ENCODE data around the gene KPNA6.
"Not testable (repeated sequence)": the region's sequence is repeated elsewhere in the genome, so short reads cannot be mapped to it uniquely, and the experiment has no call there.

Gene KPNA6

DNA sequence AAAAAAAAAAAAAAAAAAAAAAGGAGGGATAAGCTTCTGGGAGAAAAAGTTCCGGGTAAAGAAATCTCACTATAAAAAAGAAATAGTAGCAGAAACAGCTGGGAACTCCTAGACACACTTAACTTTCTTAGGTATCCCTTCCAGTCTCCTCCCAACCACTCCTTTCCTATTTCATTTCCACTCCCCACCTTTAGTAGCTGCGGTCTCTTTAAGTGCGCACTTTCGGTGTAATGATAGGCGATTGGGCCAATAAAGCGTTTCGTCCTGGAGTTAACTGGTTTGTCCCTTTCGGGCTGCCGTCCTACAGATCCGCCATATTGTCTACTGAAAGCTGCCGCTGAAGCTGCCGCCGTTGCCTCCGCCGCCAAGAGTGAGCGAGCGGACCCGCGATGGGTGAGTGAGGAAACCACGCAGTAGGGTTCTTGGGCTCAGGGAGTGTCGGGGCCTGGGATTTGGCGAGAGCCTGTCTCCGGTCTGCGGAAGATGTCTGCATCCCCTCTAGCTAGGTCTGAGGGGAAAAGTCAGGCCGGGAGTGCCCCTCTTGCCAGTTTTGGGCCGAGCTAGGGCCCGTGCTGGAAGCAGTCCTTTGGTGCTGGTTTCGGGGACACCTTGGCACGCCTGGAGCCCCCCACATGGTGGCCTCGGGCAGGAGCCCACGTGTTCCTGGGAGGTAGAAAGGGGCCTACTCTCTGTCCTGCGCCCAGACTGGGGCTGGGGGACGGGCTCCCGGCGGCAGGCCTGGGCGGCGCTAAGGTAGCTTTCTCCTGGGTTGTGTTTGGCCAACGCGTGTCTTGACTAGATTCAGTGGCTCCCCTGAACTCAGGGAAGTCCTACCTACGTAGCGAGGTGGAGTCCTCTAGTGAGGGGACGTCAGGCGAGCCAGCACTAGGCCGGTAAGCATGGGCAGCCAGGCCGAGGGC, at the start of gene KPNA6:
KPNA6 (plus strand) TSS at position 315 of the 920 bp plus-strand sequence; CDS start at position 390, 75 bp downstream.
- DNase-seq: peak; percentile 97

DNA sequence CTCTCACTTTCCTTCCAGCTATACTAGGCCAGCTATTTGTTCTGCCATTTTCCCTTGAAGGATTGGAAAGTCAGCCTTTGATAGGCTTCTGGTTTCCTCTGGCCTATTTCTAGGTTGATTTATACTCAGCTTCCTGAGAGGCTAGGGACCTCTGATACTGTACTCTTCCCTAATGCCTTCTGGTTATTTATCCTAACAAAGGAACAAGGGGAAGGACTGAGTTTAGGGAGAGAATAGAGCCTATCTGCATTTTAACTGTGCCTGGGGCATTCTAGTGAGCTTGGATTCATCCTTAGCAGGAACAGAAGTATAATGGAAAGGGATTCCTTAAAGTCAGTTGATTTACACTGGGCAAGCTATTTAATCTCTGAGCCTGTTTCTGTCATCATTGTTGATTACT, 46.9 kb upstream of the KPNA6 start:
- DNase-seq: no peak

DNA sequence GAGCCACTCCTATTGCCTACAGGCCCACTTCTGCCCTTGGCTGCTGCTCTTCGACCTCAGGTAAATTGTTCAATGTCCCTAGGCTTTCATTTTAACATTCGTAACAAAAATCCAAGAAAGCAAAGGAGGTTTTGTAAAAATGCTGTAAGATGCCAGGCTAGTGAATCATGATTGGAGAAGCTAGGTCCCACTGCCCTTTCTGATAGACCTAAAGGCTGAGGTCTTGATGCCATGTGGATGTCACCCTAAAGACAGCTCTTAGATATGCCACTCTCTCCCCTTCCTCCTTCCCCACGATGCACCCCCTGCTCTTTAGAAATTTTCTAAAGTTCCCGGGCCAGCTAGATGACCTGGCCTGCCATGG, 45.0 kb upstream of the KPNA6 start:
- no peak for DNase-seq

DNA sequence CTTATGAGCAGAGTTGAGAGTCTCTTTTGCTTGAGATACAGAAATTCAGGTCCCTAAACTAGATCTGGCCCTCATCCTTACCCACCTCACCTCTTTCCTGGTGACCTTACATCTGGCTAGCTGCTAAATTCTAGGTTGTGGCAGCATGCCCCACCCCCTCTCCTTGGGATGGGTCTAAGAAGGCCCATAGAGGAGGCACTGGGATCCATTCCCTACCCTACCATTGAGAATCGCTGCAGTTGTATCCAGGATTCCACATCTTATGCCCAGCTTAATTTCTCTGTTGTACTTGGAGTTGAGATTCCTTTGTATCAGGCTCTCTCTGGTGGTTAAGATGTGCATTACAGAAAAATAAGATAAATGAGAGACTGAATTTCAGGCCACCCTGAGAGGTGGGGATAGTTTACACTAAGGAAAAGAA, 44.6 kb upstream of the KPNA6 start:
- DNase-seq: peak; percentile 76

DNA sequence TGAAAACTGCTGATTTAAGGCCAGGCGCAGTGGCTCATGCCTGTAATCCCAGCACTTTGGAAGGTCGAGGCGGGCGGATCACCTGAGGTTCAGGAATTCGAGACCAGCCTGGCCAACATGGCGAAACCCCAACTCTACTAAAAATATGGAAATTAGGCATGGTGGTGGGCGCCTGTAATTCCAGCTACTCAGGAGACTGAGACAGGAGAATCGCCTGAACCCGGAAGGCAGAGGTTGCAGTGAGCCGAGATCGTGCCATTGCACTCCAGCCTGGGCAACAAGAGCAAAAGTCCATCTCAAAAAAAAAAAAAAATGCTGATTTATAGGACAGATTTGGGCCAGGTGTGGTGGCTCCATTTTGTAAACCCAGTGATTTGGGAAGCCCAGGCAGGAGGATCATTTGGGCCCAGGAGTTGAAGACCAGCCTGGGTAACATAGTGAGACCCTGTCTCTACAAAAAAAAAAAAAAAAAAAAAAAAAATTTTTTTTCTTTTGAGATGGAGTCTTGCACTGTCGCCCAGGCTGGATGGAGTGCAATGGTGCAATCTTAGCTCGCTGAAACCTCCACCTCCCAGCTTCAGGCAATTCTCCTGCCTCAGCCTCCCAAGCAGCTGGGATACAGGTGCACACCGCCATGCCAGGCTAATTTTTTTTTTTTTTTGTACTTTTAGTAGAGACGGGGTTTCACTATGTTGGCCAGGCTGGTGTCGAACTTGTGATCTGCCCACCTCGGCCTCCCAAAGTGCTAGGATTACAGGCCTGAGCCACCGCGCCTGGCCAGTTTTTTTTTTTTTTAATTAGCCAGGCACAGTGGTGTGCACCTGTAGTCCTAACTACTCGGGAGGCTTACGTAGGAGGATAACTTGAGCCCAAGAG, 42.0 kb upstream of the KPNA6 start:
- DNase-seq: not testable (repeated sequence)

DNA sequence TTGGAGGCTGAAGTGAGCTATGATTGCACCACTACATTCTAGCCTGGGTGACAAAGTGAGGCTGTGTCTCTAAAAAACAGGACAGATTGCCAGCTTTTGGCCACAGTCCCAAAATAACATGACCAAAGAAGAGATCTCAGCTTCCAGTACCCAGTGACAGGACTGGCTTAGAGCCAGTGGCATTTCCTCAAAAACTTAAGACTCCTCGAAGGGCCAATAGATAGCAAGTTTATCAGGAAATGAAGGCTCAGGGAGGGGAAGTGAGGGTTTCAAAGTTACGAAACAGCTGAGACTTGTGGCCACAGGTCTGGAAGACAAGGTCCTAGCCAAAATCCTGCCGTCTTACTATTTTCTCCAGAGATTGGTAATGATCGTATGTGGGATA, 41.4 kb upstream of the KPNA6 start:
- DNase-seq: peak; percentile 40

DNA sequence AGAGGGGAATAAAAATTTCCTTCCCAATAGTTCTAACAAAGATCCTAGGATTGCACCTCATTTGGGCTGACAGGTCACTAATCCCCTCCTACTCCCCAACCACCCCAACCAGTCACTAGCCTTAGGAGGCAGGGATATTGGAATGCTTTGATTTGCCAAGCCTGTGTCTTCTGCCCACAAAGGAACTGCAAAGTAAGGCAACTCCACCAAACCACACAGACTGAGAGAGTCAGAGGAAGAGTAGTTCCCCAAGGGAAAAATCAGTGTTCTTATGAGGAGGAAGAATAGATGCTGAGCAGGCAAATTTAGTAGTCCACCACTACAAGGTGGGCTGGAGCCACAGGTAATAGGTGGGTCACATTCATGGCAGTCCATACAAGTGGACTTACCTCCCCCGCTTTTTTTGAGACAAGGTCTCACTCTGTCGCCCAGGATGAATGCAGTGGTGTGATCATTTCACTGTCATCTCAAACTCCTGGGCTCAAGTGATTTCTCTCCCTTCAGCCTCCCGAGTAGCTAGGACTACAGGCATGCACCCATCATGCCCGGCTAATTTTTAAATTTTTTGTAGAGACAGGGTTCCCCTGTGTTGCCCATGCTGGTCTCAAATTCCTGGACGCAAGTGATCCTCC, 38.8 kb upstream of the KPNA6 start:
- no peak for DNase-seq

DNA sequence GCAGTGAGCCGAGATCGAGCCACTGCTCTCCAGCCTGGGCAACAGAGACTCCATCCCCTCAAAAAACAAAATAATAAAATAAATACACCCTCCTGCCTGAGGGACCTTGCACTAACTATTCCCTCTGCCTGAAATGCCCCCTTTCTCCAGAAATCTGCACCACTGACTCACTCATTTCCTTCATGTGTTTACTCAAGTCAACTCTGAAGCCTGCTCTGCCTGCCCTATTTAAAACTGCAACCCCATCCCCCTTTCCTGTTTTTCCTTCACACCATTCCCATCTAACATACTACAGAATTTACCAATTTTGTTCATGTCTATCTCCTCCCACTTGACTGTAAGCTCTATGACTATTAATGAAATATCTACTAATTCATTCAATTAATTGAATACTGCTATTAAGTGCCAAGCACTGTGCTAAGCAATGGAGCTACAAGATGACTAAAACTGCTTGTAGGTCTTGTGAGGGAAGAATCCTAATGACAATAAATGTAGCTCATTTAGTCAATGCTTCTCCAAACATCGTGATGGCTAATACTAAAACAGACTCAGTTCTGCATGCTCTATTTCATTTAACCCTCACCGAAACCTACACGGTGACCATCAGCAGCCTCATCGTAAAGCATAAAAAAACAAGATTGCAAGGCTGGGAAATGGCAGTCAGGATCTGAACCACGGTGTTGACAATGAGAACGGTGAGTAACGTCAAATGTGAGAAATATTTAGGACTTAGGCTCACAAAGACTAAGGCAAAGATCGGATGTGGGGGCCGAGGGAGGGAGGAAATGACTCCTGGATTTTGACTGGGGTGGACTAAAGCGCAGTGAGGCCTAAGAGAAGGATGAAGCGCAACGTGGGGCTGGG, 35.9 kb upstream of the KPNA6 start:
- DNase-seq: no peak

DNA sequence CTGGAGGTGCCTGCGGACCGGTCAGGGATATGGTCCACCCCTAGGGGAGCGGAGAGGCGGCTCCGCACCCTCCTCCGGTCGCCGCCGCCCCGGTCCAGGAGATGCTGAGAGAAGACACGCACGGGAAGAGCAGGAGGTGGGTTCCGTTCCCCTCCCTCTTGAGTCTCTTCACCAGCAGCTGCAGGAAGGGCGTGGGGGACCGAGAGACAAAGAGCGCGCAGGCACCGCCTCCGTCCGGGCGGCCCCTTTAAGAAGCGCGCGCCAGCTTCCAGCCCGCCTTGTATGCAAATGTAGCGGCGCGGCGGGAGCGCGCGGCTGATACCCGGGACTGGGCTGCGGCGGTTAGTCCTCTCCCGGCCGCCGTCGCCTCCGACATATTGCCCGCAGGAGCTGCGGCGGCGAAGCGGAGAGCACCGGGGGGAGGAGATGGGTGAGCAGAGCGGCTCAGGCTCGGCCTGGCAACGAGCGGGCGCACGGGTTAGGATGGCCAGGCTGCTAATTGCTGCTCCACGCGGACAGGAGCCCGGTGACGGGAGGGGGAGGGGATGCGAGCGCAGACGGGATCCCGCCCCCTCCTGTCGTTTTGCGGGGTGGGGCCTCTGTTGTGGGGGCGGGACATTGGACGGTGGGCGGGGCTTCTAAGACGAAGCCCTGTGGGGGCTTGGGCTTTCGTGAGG, 35.1 kb upstream of the KPNA6 start, which contains the start of gene TMEM39B:
TMEM39B (plus strand) TSS at position 318 of the 677 bp plus-strand sequence; CDS start at position 427, 109 bp downstream.
- peak; percentile 99 for DNase-seq

DNA sequence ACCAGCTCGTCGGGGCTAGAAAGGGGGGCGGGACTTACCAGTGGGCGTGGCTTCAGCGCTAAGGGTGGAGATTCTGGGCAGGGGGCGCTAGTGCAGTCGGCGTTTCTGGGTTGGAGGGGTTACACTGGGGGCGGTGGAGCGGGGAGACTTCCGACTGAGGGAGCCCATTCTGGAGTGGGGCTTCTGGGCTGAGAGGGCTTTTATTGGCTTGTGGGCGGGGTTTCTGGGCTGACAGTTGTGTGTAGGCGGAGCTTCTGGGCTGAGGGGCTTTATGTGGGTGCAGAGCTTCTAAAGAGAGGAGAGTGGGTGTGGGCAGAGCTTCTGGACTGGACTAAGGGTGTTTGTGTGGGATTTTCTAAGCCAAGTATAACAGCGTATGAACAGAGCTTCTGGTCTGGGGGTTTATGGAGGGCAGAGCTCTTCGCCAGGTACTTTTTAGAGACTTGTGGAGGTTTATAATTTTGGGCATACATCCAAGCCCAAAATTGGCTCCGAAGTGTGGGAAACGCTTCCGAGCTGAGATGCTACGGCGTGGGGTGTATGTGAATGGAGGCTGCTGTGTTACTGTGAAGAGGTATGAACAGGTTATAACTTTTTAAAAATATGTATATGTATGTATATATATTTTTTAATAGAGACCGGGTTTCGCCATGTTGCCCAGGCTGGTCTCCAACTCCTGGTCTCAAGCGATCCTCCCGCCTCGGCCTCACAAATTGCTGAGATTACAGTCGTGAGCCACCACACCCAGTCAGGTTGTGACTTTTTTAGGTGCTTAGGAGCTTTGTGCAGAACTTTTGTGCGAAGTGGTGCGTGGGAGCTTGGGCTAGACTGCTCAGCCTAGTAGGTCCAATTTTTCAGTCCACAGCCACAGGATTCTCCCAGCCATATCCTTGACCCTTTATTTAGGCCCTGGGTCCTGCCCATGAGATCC, 34.3 kb upstream of the KPNA6 start:
- peak; percentile 98 for DNase-seq

DNA sequence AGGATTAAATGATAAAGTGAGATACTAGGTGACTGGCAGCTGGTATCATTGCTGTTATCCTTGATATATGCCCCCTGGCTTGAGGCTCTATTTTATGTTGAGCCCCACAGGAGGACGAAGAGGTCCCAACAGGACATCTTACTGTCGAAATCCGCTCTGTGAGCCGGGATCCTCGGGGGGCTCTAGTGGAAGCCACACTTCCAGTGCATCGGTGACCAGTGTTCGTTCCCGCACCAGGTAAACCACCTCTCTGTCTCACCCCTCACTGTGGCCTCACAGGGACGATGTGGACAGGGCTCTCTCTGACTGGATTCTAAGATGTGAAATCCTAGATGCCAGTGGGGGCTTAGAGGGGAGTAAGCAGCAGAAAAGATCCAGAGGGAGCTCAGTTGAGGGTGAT, 33.0 kb upstream of the KPNA6 start:
- DNase-seq: no peak

DNA sequence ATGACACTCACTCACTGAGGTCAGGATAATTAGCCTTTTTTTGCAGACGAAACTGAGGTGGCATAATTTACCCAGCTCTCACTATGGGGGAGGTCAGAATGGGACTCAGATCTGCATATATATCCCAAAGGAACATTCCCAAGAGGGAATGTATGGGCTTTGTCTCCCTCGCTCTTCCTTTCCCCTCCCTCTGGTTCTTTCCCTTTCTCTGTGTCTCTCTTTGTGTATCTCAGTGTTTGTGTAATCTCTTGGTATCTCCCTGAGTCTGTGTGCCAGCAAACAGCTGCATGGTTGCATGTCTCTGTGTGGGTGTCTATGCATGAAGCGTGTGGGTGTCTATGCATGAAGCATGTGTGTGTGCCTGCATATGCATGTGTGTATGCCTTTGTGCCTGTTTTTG, 30.4 kb upstream of the KPNA6 start:
- DNase-seq: no peak

DNA sequence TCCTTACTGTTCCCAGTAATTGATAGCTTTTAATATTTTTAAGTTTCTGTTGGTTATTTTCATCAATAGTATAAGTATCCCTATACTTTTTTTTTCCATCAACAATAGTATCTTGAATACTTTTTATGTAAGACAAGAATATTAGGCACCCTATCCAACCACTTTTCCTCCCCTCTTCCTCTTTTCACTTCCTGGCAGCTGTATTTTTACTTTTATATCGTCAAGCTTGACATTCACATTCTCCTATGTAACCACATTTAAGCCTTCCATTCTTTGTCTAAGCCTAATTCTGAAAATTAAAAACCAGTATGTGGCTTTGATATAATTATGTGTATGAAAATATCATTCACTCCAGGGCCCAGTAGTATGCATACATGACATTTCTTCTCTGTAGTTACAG, 25.8 kb upstream of the KPNA6 start:
- no peak for DNase-seq

DNA sequence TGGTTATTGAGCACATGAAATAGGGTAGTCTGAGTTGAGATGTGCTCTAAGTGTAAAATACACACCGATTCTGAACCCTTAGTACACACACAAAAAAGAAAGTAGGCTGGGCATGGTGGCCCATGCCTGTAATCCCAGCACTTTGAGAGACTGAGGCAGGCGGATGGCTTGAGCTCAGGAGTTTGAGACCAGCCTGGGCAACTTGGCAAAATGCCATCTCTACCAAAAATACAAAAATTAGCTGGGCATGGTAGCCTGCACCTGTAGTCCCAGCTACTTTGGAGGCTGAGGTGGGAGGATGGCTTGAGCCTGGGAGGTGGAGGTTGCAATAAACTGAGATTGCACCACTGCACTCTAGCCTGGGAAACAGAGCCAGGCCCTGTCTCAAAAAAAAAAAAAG, 21.5 kb upstream of the KPNA6 start:
- DNase-seq: not testable (repeated sequence)

DNA sequence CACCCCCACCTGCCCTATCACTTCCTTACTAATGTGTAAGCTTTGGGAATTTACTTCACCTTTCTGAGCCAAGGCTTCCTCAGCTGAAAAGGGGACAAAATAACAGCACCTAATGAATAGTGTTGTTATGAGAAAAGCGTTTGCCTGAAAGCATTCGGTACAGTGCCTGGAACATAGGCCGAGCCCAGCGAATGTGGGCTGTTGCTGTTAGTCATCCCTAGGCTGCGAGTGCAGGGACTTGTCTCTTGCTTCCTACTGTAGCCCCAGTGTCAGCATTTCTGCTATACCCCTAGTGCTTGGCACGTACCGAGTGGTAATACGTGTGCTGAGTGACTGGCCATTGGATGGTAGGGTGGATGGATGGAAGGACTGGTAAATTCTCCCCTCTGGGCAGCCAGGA, 16.7 kb upstream of the KPNA6 start:
- no peak for DNase-seq

DNA sequence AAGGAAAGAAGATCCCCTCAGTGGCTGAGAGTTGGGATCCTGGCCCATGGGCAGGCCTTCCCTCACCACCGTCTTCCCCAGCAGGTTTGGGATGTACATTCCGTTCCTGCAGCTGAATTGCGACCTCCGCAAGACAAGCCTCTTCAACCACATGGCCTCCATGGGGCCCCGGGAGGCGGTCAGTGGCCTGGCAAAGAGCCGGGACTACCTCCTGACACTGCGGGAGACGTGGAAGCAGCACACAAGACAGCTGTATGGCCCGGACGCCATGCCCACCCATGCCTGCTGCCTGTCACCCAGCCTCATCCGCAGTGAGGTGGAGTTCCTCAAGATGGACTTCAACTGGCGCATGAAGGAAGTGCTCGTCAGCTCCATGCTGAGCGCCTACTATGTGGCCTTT, 16.3 kb upstream of the KPNA6 start:
- DNase-seq: no peak

DNA sequence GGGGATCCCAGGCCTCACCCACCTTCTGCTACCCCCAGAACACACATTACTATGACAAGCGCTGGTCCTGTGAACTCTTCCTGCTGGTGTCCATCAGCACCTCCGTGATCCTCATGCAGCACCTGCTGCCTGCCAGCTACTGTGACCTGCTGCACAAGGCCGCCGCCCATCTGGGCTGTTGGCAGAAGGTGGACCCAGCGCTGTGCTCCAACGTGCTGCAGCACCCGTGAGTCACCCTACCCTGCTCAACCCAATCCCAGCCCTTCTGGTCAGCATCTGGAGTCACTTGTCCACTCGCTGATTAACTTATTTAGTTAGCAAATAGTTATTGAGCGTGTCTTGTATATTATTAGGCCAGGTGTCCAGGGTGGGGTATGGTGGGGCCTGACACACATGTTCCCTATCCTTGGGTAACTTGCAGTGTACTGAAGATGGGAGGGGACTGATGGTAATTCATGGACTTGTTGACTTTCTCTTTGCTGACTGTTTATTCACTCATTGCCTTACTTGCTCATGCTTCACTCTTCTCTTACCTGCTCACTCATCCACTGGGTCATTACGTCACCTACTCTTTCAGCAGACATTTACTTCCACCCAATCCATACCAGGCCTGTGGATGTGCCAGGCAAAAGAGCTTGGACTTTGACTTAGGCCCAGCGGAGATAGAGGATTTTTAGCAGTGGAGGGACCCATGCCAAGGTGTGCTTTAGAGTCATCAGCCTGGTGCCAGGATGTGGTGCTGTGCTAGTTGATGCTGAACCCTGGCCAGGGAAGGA, 12.9 kb upstream of the KPNA6 start:
- no peak for DNase-seq

DNA sequence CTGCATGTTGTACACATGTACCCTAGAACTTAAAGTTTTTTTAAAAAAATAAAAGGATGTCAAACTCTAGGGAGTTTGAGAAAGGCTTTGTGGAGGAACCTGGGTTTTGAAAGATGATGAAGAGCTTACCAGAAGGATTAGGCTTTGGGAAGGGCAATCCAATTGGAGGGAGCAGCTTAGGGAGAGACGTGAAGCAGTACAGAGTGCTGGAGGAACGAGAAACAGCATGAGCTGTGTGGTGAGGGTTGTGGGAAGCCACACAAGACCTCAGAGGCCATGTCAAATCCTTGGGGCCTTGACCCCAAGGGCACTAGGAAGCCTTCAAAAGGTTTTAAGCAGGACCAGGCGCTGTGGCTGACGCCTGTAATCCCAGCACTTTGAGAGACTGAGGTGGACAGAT, 8.4 kb upstream of the KPNA6 start:
- DNase-seq: peak; percentile 96

DNA sequence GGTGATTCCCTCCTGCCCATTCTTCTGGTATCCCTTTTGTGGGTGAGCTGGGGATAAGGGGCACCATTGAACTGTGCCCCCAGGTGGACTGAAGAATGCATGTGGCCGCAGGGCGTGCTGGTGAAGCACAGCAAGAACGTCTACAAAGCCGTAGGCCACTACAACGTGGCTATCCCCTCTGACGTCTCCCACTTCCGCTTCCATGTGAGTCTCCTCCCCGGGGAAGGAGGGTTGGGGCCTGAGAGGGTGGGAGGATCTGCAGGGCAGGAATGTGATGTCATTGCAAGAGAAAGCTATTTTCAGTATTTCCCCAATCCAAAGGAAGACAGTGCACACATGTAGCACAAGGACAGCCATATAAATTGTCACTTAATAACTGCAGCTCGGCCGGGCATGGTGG, 7.5 kb upstream of the KPNA6 start:
- no peak for DNase-seq

Data from NCI-H82 (cell line).